ENCODE data around the gene DLG2.

Gene DLG2

GRCh38 chr11:83725728-83726127 is 1901.4 kb downstream of the DLG2 start:
- no peak for FAIRE-seq

GRCh38 chr11:83725269-83725560 is 1901.9 kb downstream of the DLG2 start:
- FAIRE-seq, result no peak

GRCh38 chr11:83723999-83724398 is 1903.1 kb downstream of the DLG2 start:
- FAIRE-seq, result peak; percentile 15

- no peak for FAIRE-seq
These were observed 1904.6 kb downstream of the DLG2 start for GRCh38 chr11:83722392-83723119.

- no peak for FAIRE-seq
These were observed 1905.9 kb downstream of the DLG2 start for GRCh38 chr11:83721263-83721662.

GRCh38 chr11:83720675-83721074 is 1906.5 kb downstream of the DLG2 start:
- FAIRE-seq, result no peak

- FAIRE-seq, result no peak
These were observed 1909.6 kb downstream of the DLG2 start for GRCh38 chr11:83717537-83717936.

- FAIRE-seq, result no peak
These were observed 1911.1 kb downstream of the DLG2 start for GRCh38 chr11:83715927-83716535.

GRCh38 chr11:83713708-83714107 is 1913.4 kb downstream of the DLG2 start:
- peak; percentile 87 for FAIRE-seq

- no peak for FAIRE-seq
These were observed 1916.0 kb downstream of the DLG2 start for GRCh38 chr11:83711106-83711527.

- FAIRE-seq, result no peak
These were observed 1917.7 kb downstream of the DLG2 start for GRCh38 chr11:83709434-83709833.

GRCh38 chr11:83706566-83706965 is 1920.6 kb downstream of the DLG2 start:
- FAIRE-seq, result no peak

- no peak for FAIRE-seq
These were observed 1924.3 kb downstream of the DLG2 start for GRCh38 chr11:83702796-83703195.

- no peak for FAIRE-seq
These were observed 1929.6 kb downstream of the DLG2 start for GRCh38 chr11:83697518-83697917.

GRCh38 chr11:83695046-83695445 is 1932.1 kb downstream of the DLG2 start:
- no peak for FAIRE-seq

- no peak for FAIRE-seq
These were observed 1932.8 kb downstream of the DLG2 start for GRCh38 chr11:83694191-83694910.

GRCh38 chr11:83693306-83693992 is 1933.7 kb downstream of the DLG2 start:
- FAIRE-seq, result no peak

- FAIRE-seq, result no peak
These were observed 1934.5 kb downstream of the DLG2 start for GRCh38 chr11:83692675-83693074.

- no peak for FAIRE-seq
These were observed 1935.6 kb downstream of the DLG2 start for GRCh38 chr11:83691451-83691950.

- FAIRE-seq, result no peak
These were observed 1937.9 kb downstream of the DLG2 start for GRCh38 chr11:83689144-83689780.

- FAIRE-seq, result no peak
These were observed 1939.4 kb downstream of the DLG2 start for GRCh38 chr11:83687787-83688186.

GRCh38 chr11:83685730-83686129 is 1941.4 kb downstream of the DLG2 start:
- FAIRE-seq, result no peak

GRCh38 chr11:83684071-83684470 is 1943.1 kb downstream of the DLG2 start:
- no peak for FAIRE-seq

Data from endometrium (tissue), 2 donors.